ENCODE measurements around the gene SPRED2.

GRCh38 chr2:65313954-65314256, 118.5 kb downstream of the SPRED2 start:
- TF ChIP-seq CTCF (IDR thresholded peaks at IDR 0.05) (no peak), POLR2A (IDR thresholded peaks at IDR 0.05) (no peak)

Measured in testis (tissue), 2 donors.